ENCODE results near the gene MLIP.
"Not testable (repeated sequence)": the region's sequence is repeated elsewhere in the genome, so short reads cannot be mapped to it uniquely, and the experiment has no call there.

Gene MLIP

DNA sequence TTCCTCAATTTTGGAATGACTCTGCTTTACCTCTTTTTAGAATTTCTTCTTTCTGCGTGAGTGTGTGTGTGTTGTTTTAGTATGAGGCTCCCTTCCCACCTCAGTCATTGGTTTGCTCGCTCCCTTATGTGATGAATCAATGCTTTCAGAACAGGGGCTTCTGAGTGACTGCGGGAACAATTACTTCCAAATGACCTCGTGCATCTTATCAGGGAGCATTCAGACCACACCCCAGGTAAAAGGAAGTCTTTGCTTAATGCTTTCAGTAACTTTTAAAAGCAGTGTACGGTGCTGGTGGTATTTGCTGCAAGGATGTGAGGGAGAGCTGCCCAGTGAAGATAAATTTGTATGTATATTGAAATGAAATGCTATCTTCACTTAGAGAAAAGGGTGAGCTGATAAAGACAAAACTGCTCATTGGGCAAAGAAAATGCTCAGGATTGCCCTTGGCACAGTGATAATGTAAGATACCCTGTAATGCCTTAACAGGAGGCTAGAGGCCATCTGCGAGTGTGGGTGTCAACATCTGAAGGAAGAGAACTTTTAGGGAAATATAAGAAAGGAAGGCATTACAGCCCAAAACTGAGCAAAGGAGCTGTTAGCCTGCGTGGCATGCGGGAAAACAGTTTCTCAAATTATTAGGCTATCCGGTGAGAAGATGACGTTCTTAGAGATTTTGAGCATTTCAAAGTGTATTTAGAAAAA lies at the start of gene MLIP:
Gene MLIP (plus strand): TSS at position 103 of the 705 bp plus-strand sequence. CDS start 37 bp downstream, at position 140.
- DNase-seq: no peak

GRCh38 chr6:54063228-54063539 lies 48.1 kb upstream of the MLIP start:
- DNase-seq: no peak

DNA sequence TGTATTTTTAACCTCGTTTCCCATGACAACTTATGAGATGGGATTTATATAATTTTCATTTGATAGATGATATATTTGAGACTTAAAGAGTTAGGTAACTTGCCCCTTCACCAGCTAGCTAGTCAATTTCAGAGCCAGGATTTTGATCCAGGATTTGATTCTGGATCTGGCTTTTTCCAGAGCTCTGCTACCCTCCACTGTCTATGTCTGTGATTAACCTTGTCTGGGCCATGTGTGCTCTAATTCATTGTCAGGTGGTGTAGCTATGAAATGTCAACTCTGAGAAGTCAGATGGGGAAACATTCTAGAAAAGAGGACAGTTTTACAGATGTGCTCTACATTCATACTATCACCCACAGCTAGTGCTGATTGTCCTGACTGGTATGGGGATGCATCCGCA lies 42.5 kb upstream of the MLIP start:
- DNase-seq: no peak

GRCh38 chr6:54070025-54070424 lies 41.2 kb upstream of the MLIP start:
- no peak for DNase-seq

- DNase-seq: no peak
These were observed 39.4 kb upstream of the MLIP start for GRCh38 chr6:54071821-54072340.

DNA sequence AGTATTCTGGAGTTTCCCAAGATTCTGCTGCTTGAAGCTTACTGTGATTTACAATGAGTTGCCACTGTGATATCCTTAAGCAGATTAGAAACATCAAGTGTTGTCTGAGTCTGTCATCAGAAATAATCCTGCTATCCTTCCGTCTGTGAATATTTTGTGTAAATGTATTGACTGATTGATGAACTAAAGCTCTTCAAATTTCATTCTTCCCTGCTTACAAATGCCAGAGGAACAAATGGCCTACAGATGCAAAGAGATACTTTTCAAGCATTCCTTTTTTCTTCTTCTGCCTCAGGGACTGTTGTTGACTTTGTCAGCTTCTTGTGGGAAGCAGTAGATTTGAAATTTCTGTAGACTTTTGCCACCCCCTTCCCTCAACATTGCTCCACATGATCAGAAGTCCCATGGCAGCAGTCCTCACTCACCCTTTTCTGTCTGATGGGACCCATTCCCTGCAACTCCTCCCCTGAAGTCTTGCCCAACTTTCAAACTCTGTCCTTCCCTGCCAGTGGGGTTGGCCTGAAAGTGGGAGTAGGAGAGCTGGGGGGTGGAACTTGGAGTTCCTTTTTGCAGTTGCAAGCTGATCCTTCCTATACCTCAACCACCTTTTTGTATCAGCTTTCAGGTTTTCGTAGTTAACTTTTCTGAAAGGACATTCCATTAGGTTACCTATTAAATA lies 38.5 kb upstream of the MLIP start:
- no peak for DNase-seq

DNA sequence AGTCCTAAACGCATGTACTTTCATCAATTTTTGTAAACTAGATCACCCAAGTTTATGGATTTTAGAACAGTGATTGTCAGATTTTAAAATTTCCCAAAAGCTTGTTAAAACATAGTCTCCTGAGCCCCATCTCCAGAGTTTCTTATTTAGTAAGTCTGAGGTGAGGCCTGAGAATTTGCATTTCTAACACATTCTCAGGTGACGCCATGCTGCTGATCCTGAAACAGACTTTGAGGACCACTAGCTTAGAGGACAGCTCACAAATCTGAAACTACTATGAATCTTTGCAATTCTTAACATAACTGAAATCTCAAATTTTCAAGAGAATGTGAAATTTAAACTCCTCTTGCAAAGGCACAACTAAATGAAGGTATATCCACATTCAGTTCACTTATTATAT lies 37.8 kb upstream of the MLIP start:
- no peak for DNase-seq

DNA sequence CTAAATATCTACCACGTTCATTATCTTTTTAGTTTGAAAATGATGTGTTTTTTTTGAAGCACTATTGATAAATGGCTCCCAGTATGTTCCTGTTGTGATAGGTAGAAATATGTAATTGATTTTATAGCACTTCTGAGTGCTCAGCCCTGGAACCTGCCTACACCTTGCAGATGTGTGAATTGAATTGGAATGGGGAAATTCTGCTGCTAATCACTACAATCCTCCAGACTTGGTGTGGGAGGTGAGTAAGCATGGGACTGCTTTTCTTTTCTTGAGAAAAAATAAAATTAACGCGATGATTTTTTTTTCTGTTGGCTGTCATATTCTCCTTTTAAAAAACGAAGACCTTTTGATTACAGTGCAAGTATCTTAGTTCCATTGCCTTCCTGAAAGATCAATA lies 37.1 kb upstream of the MLIP start:
- DNase-seq: no peak

GRCh38 chr6:54074578-54075195 lies 36.6 kb upstream of the MLIP start:
- DNase-seq: no peak

- DNase-seq: peak; percentile 9
These were observed 35.0 kb upstream of the MLIP start for GRCh38 chr6:54076159-54076789.

DNA sequence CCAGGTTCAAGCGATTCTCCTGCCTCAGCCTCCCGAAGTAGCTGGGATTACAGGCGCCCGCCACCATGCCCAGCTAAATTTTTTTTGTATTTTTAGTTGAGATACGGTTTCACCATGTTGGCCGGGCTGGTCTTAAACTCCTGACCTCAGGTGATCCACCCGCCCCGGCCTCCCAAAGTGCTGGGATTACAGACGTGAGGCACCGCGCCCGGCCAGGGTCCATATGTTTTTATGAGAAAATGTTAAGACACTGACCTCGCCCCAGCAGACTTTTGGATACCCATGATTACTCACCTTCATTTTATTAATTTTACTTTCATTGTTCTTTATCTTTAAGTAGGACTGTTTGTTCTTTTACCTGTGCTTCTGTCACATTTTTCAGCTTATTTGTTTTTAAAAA lies 29.7 kb upstream of the MLIP start:
- not testable (repeated sequence) for DNase-seq

DNA sequence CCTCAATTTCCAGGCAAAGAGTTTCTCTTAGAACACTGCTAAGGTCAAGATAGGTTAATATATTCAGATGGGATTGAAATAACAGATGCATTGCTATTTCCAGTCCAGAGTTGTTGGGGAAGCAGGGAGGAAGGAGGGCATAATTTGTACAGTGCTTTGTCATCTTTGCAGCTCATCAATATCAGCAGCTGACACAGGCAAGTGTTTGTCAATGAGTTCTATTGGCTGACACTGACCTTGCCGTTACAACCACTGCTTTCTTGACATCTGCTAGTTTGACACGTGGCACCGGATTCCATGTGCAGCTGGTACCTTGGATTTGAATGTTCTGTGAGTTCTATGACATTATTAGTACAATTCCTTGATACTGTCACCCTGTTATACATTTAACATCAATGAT lies 28.0 kb upstream of the MLIP start:
- no peak for DNase-seq

DNA sequence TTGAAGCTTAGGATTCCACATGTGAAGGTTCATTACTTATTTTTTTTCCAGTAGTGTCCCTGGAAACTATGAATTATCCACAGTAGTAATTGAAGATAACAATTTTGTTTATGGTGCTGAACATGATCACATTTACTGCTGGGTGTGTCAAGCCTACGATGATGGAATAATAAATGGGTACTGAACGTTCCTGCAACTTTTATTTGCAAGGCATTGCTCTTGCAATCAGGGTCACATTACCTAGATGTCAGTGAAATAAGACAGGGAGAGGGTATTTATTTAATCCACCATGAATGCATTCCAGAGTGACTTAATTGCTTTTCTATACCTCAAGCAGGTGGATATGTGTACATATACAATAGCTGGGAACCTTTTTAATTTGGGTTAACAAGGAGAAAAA lies 27.0 kb upstream of the MLIP start:
- no peak for DNase-seq

GRCh38 chr6:54085047-54085446 lies 26.2 kb upstream of the MLIP start:
- no peak for DNase-seq

GRCh38 chr6:54085541-54085940 lies 25.7 kb upstream of the MLIP start:
- DNase-seq: peak; percentile 9

DNA sequence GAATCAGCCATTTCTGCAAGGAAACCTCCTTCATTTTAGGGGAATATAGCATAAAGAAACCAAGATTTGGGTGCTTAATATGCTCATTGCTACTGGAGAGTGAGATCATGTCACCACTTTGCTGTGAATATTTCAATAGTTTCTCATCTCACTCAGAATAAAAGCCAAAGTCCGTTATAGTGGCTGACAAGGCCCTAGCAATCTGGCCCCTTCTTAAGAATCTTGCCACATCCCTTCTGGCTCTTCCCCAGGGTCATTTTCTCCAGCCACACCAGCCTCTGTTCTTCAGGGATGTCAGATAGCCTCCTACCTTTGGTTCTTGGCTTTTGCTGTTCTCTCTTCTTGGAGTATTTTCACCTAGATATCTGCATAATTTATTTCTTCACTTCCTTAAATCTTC lies 24.8 kb upstream of the MLIP start:
- DNase-seq: no peak

- no peak for DNase-seq
These were observed 23.5 kb upstream of the MLIP start for GRCh38 chr6:54087721-54088120.

DNA sequence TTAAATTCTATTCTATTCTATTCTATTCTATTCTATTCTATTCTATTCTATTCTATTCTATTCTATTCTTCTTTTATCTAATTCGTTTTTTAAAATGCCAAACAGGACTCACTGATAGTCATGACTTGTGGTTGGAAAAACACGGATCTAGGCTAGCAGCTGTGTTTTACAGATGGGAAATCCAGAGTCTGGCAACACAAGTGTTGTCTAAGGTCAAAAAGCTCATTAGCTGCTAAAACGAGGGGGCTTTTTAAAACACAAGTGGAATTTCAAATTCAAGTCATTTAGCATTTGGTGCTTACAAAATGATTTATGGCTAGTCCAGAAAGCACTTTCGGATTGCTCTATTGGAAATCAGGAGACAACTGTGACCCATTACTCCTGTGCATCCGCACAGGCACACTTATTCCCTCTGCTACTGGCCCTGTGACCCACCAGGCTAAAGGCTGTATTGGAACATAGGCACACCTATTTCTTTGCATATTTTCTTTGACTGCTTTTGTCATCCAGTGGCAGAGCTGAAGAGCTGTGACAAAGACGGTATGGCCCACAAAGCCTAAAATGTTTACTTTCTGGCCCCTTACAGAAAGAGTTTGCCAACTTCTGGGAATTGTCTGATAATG lies 17.8 kb upstream of the MLIP start:
- no peak for DNase-seq

GRCh38 chr6:54094293-54094692 lies 16.9 kb upstream of the MLIP start:
- DNase-seq: peak; percentile 17

DNA sequence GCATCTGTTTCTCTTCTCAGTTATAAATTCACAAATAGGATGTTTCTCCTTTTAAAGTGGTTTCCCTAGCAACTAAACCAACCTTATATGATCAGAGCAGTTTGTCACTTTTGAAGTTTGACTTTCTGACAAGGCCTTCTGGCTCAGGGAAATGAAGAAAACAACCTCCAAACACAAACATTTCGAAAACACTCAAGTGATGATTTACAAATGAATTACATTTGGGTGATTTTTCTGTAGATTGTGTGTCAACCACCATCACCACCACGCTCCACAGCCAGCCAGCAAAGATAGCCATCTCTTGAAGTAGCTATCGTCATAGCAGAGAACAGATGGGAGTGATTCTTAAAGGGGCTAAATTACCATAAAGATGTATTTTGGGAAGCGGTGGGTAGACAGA lies 16.5 kb upstream of the MLIP start:
- DNase-seq: no peak

DNA sequence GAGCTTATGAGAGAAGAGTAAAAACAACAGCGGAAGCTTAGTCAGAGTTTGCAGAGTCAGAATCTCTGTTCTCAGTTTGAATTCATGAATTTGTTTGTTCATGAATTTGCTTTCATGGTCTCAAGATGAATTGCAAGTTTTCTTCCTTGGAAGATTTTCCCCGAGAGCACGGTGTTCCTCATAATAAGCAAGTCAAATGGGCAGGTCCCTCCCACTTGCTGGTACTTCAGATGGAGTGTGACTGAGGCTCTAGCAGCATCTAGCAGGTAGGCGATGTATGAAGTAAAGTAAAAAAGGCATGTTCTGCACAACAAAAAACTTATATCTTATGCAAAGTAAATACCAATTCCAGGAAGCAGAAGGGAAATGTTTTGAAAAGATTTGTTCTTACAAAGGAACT lies 15.5 kb upstream of the MLIP start:
- no peak for DNase-seq

- no peak for DNase-seq
These were observed 14.4 kb upstream of the MLIP start for GRCh38 chr6:54096811-54097210.

GRCh38 chr6:54097753-54098152 lies 13.5 kb upstream of the MLIP start:
- DNase-seq: no peak

Data from DMS53 (cell line).